SK-N-DZ (cell line): ENCODE results near the gene HSD11B1L.

Source experiments
- DNase-seq: peaks from one replicate; pipeline ENCODE4 v3.0.0-alpha.2; 2015; ENCODE audit warnings: low spot score

HSD11B1L gene

DNA sequence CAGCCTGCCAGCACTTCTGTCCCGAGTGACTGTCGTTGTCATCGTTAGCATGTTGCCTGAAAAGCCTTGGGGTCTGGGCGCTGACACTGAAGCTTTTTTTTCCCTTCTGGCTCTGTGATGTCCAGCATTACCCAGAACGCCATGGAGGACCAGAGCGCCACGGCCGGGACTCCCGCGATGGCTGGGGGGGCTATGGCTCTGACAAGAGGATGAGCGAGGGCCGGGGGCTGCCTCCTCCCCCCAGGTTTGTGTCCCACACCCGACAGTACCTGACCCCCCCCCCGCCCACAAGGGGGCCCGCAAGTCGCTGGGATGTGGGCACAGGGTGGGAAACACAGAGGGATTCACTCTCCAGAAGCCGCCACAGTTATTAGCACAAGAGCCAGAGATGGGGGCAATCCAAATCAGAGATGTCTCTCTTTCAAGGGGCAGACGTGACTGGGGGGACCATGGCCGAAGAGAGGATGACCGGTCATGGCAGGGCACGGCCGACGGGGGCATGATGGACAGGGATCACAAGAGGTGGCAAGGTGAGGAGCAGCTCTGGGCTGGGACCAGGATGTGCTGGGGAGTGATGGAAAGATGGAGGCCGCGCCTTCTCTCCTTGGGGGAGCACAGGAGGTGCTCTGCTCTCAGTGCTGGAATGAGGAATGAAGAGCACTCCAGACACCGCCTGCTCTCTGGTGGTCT is 13.8 kb upstream of the HSD11B1L start:
- DNase-seq, result no peak

DNA sequence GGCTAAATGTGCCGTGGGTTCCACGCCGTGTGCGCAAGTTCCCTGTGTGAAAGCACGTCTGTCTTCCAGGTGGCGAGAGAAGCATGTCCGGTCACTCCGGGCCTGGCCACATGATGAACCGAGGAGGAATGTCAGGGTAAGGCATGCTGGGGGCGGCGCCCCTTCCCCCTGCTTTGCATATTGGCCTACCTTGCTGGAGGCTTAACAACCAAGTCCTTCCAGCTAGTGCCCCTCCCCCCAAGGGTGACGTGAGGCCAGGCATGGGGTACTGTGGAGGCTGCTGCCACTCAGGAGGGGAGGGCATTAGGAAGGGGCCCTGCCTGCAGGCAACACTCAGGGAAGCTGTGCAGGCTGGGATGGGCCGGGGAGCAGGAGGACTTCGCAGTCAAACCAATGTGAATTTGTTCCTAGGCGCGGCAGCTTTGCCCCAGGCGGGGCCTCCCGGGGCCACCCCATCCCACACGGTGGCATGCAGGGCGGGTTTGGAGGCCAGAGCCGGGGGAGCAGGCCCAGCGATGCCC is 13.0 kb upstream of the HSD11B1L start:
- DNase-seq, result no peak

DNA sequence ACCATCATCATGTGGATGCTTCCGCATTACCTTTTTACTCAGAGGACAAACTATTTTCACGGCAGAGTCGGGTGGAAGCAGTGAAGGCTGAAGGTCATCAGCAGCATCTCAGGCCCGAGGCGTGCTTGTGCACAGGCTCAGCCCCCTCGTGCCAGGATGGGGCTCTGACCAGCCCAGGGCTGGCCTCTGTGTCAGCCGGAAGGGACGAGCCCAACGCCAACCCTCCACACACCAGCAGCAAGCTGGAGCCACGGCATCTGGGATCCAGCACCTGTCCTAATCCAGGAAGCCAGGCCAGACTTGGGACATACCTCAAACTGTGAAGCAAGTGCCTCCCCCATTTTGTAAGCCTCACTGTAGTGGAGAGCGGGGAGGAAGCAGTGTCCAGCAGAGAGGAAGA is 11.6 kb upstream of the HSD11B1L start:
- DNase-seq, result no peak

DNA sequence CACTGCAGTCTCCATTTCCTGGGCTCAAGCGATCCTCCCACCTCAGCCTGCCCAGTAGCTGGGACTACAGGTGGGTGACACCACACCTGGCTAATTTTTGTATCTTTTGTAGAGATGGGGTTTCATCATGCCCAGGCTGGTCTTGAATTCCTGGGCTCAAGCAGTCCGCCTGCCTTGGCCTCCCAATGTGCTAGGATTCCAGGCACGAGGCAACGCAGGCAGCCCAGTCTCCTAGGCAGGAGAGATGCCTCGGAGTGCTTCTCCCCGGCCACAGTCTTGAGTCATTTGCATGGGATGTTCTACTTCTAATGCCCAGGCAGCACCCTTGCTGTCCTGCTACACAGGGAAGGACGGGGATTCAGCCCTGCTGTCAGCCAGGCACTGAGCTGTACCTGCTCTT is 9.2 kb upstream of the HSD11B1L start:
- DNase-seq, result no peak

DNA sequence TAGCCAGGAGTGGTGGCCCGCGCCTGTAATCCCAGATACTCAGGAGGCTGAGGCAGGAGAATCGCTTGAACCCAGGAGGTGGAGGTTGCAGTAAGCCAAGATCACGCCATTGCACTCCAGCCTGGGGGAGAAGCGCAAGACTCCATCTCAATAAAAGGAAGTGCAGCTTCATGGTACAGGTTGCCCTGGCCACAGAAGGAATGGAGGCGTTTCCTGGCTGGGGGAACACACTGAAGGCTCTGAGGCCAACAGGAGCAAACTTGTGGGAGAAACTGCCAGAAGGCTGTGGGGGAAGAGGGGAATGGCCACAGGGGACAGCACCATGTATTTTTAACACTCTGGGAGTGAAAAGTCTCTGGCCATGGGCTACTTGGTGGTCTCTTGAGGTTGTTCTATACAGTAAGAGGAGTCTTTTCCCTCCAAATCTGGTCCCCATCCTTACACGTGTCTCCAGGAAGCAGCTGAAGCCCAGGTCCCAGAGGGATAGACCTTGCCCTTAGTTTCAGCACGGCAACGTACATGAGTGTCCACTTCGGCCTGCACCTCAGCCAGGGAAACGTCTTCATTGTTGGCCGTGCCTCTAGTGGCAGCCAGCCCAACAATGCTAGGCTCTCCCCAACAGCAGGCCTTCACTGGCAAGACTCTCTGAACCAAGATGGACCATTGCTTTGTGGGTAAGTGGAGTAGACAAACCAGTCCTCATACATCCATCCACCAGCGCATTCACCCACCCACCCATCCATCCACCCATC is 7.9 kb upstream of the HSD11B1L start:
- no peak for DNase-seq

DNA sequence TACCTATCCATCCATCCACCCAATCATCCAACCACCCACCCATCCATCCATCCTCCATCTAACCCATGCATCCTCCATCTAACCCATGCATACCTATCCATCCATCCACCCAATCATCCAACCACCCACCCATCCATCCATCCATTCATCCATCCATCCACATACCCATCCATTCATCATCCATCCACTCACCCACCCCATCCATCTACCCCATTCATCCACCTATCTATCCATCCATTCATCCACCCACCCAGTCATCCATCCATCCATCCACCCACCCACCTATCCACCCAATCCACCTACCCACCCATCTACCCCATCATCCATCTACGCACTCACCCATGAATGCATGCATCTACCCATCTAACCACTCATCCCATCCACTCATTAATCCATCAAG is 7.1 kb upstream of the HSD11B1L start:
- no peak for DNase-seq

DNA sequence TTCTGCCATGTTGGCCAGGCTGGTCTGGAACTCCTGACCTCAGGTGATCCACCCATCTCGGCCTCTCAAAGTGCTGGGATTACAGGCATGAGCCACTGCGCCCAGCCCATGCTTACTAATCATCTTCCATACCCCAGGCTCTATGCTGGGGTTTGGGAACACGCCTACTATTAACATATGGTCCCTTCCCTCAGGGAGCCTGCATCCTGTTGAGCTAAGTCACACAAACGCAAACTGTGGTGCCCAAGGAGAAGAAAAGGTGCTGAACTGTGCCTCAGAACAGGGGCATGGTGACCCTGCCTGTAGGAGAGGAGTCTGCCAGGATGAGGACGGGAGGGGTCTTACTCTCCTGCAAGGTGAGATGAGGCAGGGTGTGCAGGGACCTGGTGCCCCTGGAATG is 6.1 kb upstream of the HSD11B1L start:
- no peak for DNase-seq

DNA sequence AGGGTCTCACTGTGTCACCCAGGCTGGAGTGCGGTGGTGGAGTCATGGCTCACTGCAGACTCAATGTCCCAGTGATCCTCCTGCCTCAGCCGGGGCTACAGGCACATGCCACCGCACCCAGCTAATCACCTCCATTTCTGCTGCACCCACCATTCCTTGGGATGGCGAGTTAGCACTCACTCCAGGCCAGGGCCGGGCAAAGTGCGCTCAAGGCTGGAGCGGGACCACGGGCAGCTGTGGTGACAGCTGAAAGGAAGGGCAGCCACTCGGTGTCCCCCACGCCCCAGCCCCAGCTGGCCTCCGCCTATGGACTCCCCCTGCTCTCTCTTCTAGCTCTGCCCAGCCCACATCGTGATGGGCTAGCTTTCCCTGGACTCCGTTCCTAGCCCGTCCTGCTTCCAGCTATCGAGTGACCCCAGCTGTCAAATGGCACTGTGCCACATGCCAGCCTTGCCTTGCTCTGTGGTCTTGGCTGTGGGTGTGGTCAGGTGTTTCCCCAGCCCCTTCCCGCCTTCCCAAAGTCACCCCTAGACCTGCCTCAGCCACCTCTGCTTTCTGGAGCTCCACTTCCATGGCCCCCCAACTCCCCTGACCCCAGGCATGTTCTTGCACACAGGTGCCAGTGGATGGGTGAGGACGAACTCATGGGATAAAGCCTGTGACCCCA is 4.6 kb upstream of the HSD11B1L start:
- no peak for DNase-seq

DNA sequence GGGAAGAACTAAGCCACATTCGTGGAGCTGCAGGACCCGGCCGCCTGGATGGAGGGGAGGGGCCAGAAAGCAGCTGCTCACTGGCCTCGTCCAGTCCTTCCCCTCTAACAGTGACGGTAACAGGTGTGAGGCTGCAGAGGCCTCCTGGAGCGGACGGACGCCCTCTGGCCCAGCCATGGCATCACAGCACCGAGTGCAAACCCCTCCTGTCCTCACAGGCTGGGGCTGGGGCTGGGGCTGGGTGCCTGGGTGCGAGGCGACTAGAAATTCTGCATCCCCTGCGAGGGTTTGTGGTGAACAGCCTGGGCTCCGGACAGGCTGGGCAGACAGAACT is 4.1 kb upstream of the HSD11B1L start:
- DNase-seq, result no peak

DNA sequence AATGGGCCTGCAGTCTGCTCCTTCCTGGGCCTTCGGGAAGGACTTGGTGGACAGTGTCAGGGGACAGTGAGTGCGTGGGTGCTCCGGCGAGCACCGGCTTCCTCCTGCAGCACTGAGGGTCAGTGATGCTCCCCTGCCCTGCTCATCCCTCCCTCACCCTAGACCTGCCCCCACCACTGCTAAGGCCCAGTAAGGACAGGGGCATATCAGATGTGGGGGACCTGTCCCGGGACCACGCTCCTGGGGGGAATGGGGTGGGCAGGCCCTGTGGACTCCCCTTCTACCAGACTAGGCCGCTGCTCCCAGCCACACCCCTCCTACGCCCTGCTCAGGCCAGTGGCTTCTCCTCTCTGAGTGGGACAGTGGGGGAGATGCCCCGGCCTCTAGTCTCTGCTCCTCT is 3.7 kb upstream of the HSD11B1L start:
- no peak for DNase-seq

DNA sequence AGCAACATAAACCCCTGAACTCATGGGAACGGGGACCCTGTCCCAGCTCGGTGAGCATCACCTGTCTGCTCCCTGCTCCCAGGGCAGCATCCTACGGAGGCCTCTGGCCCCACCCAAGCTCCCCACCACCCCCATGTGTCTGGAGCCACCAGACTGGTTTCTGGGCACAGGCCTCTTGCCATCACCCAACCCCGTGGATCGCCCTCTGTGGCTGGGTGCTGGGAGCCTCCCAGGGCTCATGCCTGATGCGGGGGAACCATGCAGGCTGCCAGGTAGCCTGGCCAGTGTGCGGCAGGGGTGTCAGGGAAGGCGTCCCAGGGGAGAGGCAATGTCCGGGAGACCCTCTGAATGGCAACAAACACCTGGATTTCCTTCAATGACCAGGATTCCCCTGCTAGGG is 3.2 kb upstream of the HSD11B1L start:
- DNase-seq, result no peak

DNA sequence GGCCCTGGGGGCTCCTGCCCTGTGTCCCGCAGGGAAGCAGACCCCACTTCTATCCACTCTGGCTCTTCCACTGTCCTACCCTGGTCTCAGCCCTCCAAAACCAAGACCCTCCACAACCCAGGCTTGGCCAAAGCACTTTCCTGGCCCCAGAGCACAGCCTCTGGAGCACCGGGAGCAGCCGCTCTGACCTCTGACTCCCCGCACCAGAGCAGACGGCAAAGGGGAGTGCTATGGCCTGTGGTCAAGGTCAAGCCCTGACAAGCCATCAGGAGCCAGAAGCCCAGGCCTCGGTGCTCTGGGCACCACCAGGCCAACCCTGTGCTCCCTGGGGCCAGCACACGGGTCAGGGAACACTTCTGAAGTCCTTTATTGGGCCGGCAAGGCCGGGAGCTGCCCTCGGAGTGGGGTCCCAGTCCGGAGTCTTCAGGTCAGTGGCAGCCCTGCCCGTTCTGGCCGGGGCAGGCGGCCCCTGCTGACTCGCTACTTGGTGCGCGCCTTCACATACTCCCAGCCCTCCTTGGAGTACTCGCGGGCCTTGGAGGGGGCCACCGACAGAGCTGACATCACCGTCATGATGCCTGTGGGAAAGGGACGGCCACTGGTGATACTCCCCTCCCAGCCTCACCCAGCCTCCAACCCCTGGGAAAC is 2.6 kb upstream of the HSD11B1L start:
- DNase-seq, result no peak

DNA sequence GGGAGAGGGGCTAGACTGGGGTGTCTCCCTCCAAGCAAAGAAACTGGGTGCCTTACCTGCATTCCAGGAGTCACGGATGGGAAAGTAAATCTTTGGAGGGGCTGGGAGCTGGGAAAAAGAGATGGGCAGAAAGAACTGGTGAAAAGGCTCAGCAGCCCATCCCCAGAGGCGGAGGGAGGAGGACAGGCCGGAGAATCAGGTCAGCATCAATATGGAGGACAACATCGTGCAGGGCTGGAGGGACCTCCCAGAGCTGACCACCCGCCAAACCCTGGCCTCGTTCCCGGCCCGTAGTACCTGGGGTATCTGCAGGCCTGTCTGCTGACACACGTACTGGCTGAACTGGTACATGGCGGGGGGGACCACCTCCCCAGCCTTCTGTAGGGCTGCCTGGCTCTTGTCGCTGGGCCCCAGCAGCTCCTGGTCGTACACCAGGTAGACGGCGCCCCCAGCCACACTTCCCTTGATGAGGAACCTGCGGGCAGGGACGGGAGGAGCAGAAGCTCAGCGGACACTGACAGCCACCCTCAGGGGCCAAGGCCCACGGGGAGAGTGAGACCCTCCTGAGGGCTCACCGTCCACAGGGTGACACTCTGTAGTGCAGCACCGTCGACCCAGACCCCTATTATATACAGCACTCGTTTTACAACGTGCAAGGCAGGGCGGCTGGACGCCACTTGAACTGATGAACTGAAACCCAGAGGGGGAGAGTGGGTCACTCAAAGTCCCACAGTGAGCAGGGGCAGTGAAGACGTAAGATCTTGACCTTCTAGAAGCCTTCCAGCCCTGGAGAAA is 1.3 kb upstream of the HSD11B1L start:
- DNase-seq, result no peak

DNA sequence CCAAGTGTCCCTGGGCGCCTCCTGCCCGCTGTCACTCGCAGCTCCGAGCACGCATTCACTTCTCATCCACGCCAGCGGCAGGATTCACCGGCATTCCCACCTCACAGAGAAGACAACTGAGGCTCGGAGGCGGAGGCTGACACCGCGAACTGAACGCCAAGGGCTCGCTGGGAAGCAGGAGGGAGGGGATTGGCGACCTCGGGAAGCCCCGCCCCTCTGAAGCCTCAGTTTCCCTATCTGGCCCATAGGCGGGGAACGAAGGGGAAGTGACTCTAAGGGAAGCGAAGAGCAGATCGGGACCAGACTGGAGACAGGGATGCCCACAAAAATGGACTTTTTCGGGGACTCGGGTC is 767 bp upstream of the HSD11B1L start:
- DNase-seq, result peak; percentile 50

DNA sequence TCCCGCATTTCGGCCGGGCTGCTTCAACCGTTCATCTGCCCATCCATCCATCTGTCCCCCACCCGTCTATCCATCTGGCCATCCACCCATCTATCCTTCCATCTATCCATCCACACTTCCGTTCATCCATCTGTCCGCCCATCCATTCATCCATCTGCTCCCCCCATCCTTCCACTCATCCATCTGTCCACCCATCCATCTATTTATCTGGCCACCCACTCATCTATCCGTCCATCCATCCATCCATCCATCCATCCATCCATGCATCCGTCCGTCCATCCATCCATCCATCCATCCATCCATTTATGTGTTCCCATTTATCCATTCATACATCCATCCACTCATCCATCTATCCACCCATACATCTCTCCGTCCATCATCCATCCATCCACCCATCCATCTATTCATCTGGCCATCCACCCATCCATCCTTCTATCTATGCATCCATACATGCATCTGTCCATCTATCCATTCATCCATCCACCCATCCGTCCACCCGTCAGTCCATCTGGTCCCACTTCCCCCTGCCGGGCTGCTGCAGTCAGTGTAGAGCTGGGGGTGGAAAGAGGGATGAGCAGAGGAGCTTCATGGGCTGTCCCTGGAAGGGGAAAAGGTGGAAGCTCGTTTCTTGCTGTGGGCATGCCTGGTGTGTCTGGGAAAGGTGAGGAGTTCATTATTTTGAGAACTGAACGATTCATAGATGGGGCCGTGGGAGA is 722 bp downstream of the HSD11B1L start:
- DNase-seq, result no peak

DNA sequence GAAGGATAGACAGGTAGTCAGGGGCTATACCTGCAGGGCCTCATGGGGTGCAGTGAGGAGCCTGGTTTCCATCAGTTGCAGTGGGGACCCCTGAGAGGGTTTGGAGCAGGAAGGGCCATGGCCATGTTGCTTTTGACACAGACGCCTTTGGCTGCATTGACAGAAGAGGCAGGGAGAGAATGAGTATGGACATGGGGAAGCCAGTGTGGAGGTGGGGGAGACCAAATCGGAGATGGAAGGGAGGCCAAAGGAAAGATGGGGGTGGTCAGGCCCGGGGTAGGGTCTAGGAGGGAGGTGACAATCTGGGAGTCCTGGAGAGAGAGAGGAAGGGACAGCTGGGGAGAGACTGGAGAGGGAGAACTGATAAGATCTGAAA is 1.3 kb downstream of the HSD11B1L start:
- DNase-seq, result no peak

DNA sequence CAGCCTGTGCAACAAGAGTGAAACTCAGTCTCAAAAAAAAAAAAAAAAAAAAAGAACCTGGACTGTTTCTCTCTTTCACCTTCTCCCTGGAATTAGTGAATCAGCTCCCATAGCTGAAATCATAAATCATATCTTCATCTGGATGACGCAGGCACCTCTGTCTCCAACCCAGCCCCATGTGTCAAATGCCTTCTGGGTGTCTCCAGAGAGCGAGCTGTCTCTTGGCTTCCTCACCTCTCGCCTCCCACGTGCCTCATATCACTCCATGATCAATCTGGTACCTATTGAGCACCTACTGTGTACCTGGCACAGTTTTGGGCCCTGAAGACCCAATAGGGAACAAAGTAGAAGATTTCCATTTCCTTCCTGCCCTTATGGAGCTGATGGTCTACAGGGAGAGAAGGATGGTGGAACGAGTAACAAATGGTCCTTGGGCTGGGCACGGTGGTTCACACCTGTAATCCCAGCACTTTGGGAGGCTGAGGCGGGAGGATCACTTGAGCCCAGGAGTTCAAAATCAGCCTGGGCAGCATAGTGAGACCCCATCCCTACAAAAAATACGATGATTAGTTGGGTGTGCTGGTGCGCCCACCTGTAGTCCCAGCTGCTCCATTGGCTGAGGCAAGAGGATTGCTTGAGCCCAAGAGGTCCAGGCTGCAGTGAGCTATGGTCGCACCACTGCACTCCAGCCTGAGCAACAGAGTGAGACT is 2.5 kb downstream of the HSD11B1L start:
- DNase-seq, result no peak

DNA sequence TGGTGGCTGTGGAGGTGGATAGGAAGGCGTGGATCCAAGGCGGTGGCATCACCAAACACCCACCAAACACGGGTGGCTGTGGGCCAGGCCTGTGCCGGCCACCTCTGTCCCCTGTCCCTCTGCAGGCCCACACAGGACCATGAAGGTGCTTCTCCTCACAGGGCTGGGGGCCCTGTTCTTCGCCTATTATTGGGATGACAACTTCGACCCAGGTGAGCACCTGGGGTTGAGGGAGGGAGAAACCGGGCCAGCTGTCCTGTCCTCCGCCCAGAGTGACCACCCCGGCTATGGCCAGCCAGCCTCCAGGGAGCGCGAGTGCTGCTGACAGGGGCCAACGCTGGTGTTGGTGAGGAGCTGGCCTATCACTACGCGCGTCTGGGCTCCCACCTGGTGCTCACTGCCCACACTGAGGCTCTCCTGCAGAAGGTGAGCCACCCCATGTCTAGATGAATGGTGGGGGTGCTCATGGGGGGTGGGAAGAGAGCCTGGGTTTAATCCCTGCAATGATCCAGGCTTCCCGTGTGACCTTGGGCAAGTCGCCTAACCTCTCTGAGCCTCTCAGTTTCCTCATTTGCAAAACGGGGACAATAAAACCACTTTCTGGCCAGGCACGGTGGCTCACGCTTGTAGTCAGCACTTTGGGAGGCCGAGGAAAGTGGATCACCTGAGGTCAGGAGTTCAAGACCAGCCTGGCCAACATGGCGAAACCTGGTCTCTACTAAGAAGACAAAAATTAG is 4.0 kb downstream of the HSD11B1L start:
- no peak for DNase-seq

DNA sequence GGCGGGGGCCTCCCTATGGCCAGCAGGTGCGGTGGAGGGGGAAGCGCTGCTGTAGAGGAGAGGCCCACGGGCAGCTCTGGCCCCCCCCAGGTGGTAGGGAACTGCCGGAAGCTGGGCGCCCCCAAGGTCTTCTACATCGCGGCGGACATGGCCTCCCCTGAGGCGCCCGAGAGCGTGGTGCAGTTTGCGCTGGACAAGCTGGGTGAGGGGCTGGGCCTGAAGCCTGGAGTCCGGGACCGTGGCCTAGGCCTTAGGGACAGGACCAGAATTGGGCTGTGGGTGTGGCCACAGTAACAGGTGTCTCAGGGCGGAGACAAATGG is 5.5 kb downstream of the HSD11B1L start:
- no peak for DNase-seq
